Dermis blood vessel endothelial cell (primary cell): ENCODE measurements around the gene TMEM235. TPM values are rescaled to one million over a fixed set of nuclear protein-coding genes. Genes with fewer than 3 reads are reported as not detected.

Experiments used
- DNase-seq: peaks from one replicate; pipeline ENCODE4 v3.0.0; 2010
- total RNA-seq: library from RNA; depleted of rRNA; stranded (reverse); fragments of >200 nt; gene quantifications from 2 replicates; pipeline ENCODE4 v1.2.3, GENCODE V29; 2014

TMEM235 gene
- total RNA-seq, 1 donor from 2014 or later, result 0.51 TPM

DNA sequence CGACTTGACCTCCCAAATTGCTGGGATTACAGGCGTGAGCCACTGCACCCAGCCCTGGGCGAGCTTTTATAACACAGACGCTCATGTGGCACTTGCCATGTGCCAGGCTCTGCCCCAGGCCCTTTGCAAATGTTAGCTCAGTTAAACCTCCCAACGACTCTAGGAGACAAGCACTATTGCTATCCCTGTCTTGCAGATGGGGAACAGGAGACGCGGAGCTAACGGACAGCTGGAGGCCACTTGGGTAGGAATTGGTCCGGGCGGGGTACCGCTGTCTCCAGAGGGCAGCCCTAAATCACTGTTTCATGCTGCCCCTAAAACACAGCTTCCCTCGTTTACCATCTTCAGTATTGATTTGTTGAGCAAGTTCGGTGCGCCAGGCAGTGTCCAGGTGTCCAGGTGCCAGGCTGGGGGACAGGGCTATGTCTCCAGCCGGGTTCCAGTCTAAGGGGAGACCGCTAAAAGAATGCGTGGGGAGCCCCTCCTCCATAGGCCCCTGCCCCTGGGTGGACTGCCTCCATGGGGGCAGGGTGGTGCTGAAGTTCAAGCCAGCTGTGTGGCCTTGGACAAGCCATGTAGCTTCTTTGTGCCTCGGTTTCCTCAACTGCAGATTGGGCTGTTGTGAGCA lies 23.7 kb downstream of the TMEM235 start:
- DNase-seq, result no peak

DNA sequence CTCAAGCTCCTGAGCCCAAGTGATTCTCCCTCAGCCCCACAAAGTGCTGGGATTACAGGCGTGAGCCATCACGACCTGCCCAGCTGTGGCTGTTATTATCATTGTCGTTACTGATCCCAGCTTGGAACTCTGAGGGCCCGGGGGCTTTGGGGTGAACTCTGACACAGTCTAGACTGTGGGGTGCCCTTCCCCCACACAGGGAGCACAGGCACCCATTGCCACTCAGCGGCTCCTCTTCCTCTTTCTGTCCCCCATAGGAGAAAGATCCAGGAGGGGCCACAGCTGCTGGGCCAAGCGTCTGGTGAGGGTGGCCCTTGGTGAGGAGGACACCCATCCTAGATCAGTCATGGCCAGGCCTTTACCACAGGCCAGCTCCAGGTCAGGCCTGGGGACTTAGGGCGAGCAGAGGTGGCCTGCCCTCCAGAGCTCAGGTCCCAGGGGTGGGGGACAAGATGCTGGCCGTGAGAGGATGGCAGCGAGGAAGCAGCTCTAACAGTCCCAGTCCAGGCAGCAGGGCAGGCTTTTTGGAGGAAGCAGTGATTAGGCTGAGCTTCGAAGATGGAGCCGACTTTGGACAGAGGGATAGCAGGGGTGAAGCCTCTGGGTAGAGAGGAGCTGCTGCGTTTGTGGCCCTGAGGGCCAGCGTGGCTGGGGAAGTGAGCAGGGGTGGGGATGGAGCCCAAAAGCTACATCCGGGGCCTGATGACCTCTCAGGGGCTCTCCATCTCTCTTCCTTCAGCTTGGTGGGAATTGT lies 24.7 kb downstream of the TMEM235 start:
- DNase-seq, result no peak

DNA sequence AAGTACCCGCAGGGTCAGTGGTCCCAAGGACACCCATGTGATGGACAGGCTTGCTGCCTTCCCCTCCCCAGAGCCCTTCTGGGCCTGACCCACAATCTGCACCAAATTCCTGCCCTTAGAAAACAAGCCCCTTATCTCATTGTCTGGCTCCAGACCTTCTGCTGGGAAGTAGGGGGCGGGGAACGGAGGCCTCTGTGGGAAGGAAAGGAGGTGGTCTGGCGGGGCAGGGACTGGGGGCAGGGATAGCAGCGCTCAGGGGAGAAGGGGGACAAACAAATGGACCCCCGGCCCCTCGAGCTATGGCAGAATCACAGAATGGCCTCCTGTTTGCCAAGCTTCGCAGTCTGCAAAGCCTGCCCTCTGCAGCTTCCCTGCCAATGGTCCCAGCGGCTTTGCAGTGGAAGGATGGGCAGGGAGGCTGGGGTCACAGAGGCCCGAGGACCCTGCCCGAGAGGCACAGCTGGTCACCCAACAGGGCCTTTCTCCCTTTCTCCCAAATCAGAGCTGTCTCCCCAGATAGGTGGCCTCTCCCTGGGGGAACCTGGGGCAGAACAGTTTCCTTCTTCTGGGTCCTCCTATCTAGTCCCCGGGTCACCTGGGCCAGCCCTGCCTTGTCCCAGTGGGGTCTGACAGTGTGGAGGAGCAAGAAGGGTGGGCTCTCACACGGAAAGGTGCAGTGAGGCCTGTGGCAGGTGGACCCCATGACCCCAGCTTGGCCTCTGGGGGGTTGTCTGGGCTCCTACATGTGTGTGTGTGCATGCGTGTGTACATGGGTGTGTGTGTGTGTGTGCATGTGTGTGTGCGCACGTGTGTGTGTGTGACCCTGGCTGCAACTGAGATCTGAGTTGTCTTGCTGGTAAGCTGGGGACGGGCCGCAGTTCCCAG lies 25.5 kb downstream of the TMEM235 start:
- DNase-seq, result no peak

DNA sequence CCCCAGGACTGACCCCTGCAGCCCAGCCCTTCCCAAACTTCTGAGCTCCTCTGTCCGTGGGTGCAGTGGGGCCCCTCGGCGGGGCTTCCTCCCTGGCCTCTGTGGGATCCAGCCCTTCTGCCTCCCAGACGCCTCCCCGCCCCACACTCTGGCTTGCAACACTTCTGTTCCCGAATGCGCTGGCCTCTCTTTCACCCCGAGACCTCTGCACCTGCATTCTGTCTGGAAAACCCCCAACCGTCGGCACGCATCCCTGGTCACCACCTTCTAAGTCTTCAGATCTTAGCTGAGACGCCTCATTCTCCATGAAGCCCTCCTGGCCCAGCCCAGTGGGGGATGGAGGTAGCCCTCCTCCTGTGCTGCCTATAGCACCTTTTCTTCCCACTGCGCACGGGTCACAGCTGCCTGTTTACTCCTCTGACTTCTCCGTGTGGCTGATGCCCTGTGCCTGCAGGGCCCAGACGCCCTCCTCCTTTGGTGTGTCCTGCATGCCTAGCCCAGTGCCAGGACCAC lies 26.4 kb downstream of the TMEM235 start:
- no peak for DNase-seq

DNA sequence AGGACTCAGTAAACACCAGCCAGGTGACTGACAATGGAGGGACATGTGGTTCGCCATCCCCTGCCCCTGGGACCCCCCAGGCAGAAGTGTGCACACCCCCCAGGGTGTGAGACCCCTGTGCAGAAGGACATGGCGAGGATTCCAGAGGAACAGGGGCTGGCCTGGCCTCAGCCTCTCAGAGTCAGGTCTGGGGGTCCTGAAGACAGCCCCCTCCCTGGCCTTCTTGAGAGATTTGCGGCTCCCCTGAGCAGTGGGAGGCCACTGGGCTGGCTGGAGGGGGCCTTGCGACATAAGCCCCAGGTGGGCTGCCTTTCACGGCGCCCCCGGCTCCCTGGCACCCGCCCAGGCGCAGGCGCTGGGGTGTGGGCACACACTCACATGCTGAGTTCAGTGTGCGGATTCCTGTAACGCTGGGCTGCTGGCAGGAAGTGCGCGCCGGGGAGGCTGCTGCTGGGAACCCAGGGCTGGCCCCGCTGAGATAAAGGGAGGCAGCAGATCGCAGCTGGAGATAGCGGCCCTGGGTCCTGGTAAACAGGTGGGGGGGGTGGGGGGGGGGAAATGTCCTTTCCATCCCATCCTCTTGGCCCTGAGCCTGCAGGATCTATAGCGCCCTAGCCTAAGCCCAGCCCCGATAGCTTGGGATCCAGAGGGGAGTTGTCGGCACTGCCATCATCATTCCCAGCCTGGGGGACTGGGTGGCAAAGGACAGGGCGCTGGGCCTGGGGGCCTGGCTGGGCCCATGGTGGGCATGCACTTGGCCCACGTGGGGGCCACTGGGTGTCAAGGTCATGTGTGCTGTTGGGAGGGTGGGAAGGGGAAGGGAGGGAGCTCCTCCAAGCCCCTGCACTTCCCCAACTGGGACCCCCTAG lies 27.1 kb downstream of the TMEM235 start:
- DNase-seq, result peak; percentile 67

DNA sequence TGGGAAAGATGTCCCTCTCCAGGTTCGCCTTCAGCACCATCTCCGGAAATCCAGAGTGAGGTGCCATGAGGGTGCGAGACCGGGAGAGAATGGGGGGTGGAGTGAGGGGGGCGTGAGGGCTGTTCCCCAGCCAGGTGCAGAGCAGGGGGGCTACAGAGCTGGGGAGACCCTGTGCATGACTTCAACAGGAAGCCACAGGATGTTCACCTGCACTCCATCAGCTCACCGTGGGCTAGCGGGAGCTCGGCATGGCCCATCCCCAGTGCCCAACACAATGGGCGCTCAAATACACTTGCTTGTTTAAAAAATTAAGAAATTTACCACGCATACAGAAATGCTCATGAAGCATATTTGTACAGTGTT lies 27.7 kb downstream of the TMEM235 start:
- DNase-seq, result no peak

DNA sequence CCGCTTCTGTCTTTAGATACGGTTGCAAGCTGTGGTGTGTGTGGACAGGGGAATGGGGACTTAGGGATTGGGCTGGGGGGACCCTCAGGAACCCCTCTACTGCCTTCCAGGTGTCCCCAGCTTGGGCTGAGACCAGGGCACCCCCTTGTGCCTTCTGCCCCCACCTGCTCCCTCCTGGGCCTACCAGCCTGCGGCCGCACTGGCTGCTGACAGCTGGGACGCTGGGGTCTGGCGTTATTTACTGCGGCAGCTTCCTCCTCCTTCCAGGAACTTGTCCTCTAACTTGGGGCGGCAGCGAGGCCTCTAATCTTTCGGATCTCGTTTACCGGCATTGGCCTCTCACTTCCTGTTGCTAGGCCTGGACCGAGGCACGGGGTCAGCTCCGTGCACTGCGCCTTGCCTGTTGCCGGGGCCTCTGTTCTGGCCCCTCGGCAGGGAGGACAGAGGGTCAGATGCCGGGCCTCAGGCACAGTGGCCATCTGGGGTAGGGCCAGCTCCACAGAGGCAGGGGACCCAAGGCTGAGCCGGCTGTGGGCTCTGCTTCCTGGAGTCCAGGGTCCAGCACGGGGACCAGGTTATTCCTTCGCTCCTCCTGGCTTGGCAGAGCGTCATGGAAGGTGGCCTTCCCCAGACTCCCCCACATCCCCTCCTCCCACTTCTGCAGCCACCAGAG lies 31.8 kb downstream of the TMEM235 start:
- peak; percentile 27 for DNase-seq

DNA sequence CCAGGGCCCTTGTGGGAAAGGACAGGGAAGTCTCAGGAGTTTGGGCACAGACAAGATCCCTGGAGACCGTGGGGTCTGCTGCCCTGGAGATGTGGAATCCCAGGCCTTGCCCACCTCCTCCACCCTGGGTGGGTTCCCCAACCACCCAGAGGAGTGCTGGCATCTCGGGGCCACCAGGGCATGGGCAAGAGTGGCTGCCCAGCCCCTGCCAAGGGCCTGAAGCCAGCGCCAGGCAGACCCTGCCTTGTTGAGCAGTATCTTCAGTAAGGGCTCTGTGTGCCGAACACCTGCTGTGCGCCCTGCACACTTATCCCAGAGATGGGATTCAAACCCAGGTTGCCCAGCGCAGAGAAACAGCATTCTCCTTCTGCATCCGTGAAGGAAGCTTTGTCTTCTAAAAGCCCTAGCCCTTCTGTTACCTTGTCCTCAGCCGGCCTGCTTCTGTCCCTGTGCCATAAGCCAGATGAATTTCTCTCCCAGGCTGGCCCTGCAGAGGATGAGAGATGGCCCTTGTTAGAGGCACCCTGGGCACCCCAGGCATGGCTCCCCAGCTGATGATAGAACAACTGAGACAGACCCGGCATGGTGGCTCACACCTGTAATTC lies 32.4 kb downstream of the TMEM235 start:
- DNase-seq, result no peak

DNA sequence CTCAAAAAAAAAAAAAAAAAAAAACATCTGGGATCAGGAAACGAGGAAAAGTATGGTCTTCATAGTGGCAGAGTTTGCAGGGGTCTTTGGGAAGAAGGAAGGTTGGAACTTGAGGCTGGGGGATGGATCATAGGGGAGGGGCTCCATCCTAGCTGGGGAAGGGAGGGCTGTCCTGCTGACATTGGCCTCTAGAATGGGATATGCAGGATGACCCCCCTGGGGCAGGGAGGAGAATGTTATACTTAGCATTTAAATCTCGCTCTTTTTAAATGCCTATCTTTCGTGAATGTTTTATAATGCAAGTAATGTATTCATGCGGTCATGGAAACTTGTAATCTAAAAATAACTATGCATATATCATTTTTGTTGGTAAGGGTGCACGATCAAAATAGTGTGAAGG lies 33.2 kb downstream of the TMEM235 start:
- no peak for DNase-seq

DNA sequence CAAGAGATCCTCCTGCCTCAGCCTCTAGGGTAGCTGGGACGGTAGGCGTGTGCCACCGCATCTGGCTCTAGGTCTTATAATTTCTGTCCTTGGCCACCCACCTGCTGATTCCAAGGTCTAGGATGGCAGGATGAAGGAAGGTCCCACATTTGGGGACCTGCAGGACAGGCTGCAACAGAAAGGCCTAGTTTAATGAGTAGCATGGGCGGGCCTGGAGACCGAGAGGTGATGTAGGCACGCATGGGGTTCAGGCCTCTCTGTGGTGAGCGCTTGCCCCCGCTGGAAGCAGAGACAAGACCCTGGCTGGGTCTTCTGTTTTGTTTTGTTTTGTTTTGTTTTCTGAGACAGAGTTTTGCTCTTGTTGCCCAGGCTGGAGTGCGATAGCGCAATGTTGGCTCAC lies 33.7 kb downstream of the TMEM235 start:
- DNase-seq, result no peak

DNA sequence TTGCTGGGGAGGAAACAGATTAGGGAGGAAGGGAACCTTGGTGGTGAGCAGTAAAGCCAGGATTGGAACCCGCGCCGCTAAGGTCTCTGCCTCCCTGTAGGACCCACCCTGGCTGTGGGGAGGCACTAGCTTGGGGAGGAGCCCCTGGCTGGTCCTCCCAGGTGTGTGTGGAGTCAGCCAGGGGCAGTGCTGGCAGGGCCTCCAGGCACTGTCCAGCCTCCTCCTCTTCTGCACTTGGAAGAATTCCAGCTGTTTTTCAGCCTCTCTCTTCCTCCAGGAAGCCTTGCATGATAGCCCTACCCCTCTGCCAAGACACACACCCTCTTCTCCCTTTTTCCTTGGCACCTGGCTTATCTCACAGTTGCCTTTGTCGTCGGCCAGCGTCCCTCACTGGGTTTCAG lies 34.8 kb downstream of the TMEM235 start:
- no peak for DNase-seq

DNA sequence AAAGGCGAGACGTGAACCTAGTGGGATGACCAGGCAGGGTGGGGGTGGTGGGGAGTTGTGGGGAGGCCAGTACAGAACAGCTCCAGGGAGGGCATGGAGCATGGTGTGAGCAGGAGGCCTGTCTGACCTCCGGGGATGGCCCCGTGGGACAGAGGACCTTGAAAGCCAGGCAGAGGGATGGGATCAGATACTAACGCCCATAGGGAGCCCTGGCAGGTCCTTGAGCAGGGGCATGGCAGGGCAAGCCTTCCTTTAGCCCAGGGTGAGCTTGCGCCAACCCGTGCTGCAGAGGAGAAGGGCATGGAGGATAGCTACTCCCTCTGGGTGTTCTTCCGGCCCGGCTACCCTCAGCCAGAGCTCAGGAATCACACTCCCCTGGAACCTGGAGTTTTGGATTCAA lies 35.3 kb downstream of the TMEM235 start:
- DNase-seq, result no peak

DNA sequence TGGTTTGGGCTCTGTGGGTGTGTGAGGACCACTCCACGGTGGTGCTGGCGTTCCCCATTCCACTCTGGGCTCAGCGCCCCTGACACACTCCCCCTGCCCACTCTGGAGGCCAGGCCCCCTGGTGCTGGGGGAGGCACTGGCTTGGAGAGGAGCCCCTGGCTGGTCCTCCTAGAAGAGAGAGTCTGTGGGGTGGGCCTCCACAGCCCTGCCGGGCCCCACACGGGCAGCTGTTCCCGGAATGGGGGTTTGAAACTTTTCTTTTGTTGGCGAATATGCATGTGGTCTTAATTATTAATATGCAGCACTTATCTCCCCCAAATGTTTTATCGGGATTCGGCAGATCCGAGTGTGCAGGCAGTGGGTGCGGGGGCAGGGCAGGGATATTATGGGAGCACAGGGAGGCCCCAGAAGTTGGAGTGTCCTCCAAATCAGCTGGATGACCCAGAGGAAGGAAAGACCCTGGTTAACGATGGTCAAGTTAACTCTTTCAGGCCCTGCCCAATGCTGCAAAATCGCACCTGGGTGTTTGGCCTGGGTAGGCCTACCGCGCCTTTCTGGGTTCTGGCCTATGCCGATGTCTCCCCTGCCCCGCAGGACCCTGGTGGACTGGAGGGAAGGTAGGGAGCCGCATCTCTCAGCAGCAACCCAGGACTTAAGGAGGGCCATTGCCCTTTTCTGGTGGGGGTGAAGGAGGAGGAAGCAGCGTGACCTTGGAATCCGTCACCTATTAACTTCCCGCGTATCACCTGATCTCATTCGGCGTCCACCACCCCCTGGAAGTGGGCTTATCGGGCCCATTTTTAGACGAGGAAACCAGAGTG lies 36.0 kb downstream of the TMEM235 start:
- DNase-seq, result no peak

DNA sequence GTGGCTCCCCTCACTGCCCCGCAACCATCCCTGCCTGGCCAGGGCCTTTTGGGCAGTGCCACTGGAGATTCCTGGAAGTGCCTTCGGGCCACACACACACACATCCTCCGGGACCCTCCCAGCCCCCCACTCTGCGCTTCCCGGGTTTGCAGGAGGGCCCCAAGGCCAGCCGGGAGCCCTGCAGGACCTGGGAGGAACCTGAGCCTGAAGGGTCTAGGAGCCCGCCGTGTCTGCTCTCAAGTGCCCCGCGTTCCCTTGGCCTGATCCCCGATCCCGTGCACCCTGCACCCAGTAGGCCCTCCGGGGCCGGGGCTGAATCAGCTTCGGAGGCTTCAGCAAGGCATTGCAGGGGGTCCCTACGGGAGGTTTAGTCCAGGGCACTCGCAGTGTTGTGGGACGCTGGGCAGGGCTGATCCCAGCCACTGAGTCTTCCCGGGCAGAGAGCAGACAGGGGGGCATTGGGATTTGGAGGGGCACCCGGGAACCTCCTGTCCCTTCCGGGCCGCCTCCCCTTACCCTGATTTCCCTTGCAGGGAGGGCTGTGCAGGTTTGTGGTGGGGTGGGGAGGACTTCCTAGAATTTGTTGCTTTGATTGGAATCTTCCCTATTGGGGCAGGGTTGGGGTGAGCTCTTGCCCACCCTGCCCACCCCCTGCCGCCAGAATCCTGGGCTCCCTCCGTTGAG lies 36.9 kb downstream of the TMEM235 start:
- DNase-seq, result no peak

DNA sequence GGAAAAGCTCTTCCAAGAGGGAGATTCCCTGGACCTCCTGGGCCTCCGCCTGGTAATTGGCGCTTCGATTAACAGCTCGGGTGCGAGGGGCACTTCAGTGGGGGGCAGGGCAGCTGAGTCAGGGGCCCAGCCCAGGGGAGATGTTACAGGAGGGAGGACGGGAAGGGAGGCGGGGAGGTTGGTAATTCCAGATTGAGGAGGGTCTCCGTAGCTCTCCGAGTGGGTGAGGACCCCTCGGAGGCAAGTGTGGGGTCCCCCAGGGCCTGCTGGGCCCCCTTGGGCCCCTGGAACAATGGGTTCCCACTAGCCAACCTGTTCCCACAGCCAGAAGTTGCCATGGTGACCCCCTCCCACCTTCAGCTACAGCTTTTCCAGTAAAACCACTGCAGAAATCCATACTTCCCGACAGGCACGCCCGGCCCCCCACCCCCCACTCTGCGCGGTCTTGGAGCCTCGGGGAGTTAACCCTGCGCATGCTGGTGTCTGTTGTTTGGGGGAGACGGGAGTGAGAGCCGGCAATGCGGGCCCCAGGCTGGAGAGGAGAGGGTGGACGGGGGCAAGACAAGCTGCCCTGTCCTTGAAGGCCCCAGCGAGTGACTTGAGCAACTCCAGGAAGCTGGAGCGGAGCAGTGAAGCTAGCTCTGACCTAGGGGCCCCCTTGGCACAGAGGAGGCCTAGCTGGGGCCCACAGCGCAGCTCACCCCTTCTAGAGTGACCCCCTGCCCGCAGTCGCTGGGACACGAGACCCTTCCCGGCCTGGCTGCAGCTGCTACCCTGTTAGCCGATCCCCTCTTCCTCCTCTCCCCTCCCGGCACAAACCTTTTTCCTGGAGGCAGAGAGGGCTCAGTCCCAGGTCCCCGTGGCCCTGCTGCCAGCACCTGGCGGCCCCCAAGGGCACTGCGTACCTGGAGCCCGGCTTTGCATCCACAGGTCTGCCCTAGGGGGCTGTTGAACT lies 37.8 kb downstream of the TMEM235 start:
- no peak for DNase-seq

DNA sequence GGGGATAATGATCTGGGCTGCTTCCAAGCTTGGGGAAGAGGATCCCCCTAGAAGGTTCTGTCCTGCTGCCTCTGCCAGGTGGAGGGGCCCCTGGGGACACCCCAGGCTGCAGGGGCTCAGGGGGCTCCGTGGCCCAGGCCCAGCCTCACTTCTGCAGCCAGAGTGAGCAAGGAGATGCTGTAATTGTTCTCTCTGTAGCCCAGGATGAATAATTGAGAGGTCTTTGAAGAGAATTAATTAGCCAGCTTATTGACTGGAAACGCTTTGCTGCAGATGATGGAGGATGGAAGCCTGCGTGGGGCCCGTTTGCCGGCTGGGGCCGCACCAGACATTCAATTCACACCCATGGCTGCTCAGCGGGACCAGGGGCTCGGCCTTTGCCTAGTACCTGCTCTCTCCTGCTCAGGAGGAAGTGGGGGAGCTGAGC lies 38.5 kb downstream of the TMEM235 start:
- DNase-seq, result no peak

DNA sequence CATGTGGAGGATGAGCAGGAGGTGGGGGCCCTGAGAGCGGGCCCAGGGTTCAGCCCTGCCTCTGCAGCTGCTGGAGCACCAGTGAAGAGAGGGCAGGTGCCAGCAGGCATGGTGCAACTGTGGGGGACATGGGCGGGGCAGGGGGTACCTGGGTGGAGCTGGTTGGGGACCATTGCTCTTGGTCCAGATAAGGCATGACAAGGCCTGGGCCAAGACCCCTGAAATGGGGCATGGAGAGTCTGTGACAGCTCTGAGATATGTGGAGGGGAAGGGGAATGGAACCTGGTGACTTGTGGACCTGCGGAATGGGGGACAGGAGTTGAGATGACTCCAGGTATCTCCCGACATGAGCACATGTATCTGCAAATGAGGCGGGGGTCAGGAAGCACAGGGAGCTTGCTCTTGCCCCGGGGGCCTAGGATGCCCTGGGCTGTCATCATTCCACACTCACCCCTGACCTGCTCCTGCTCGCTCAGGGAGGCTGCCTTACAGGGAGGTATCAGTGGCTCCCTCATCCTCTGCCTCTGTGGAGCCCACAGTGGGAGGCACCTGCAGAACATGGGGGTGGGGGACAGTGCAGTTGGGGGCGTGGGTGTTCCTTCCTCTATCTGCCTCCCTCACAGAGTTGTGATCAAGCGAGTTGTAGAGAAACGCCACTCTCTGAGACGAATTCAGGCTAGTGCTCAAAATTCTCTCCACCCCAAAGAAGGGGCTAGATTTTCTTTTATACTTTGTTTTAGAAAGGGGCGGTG lies 40.2 kb downstream of the TMEM235 start:
- no peak for DNase-seq
